ENCODE results near the gene MYB. TPM values are rescaled to one million over a fixed set of nuclear protein-coding genes. Genes with fewer than 3 reads are reported as not detected.
A peak's percentile ranks its signal among the peaks of the same experiment; 100 is the strongest.

The MYB gene
- total RNA-seq, 1 donor from 2014 or later: 57.3 TPM

DNA sequence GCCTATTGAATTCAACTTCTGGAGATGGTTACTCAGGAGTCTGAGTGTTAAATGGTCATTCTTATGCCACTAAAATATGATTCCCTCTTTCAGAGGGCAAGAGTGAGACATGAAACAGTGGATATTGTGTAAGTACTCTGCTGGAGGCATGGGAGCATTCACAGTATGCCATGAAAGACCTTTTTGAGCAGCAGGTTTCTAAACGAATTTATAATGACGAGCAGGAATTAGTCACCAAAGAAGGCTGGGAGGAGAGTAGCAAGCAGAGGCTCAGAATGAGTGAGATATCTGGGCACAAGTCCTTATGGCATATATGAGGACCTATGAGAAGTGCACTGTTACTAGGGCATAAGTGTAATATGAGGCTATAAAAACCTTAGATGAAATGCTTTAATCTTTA is 10.9 kb upstream of the MYB start:
- Mint-ChIP-seq H3K4me1 (ENCODE audit: low read depth) (peaks cover 55% of the 10 kb centered on the region), H3K27ac (peak overlapping the region; percentile 75), H3K4me3 (peak overlapping the region; percentile 38), H3K9me3 (peaks cover 3% of the 10 kb centered on the region), H3K27me3 (ENCODE audit: insufficient read depth) (no peaks in the 10 kb centered on the region), H3K36me3 (ENCODE audit: low read depth) (no peaks in the 10 kb centered on the region)
- intact Hi-C loops (cut with micrococcal nuclease): loop anchor here (1.0 kb wide), 3 partner anchors 10 to 55 kb away; no protein-coding TSS in a partner anchor
- DNase-seq (ENCODE audit: low spot score): no peak

DNA sequence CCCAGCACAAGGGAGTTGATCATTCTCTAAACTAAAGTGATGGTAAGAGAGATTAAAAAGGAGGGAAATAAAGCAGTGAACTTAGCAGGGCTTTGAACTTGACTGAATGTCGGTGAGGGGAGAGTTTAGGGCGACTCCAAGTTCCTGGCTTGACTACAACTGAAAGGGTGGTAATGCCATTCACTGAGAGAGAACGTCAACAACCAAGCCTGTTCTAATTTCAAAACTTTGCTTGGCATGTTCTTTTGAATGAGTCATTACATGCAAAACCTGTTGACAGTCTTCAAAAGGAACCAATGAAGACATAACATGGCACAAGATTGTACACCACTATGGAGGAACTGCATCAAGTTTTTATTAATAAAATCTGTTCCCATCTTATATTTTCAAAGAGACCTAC is 10.3 kb upstream of the MYB start:
- Mint-ChIP-seq H3K36me3 (ENCODE audit: low read depth) (no peaks in the 10 kb centered on the region), H3K27me3 (ENCODE audit: insufficient read depth) (no peaks in the 10 kb centered on the region), H3K27ac (peak overlapping the region; percentile 75), H3K4me1 (ENCODE audit: low read depth) (peaks cover 50% of the 10 kb centered on the region), H3K9me3 (peaks cover under 1% of the 10 kb centered on the region), H3K4me3 (peak overlapping the region; percentile 38)
- DNase-seq (ENCODE audit: low spot score): peak; percentile 16
- intact Hi-C loops (cut with micrococcal nuclease): loop anchor here (1.0 kb wide), 4 partner anchors 8 to 56 kb away; no protein-coding TSS in a partner anchor

DNA sequence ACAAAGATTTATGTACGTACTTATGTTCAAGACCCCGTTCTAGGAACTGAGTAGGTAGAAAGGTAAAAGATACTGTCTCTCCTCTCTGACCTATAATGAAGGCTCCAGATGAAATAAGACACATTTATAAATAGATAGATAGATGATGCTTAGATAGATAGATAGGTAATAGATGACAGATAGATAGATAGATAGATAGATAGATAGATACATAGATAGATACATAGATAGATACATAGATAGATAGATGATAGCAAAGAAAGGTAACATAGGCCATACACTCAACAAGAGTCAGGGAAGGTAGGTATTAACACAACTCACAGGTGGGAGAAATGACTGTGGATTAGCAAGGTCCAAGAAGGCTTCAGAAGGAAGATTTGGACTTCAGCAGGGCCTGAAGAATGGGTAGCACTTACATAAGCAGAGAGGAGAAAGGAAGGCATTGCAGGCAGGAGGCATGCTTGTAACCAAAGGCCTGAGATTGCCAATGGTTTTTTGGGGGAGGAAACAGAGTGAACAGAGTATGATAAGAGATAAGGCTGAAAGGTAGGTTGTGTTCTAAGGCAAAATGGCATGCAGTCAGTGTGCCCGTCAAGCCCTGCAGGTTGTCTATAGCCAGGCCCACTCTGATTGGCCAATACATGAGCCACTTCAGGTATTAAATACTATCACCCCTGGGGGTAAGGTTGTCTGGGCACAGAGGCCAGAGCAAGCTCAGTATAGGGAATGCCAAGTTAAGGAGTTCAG is 7.7 kb upstream of the MYB start:
- H3K9me3 Mint-ChIP-seq: no peaks in the 10 kb centered on the region
- H3K4me1 Mint-ChIP-seq (ENCODE audit: low read depth): peaks cover 49% of the 10 kb centered on the region
- H3K27ac Mint-ChIP-seq: no peak overlapping the region
- intact Hi-C loops (cut with micrococcal nuclease): no loop called here
- H3K4me3 Mint-ChIP-seq: no peak overlapping the region
- no peaks in the 10 kb centered on the region for H3K36me3 Mint-ChIP-seq (ENCODE audit: low read depth)
- DNase-seq (ENCODE audit: low spot score): no peak
- no peaks in the 10 kb centered on the region for H3K27me3 Mint-ChIP-seq (ENCODE audit: insufficient read depth)

DNA sequence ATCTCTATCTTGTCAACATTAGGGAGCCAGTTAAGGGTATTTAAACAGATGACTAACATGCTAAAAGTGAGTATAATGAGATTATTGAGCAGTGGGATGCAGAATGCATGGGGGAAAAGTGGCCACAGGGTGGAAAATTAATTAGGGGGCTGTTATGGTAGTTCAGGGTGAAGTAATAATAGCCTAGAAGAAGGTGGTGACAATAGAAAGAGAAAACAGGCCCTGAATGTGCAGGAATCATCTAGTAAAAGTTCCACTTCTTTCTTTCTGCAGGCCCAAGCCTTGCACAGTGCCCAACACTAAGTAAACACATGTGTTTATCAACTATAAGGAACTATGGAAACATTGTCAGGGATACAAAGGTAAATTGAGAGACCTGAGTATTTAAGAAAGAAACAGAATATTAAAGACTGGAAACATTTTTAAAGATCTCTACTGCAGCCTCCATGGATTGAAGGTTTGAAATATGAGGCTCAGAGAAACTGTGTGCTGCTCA is 7.1 kb upstream of the MYB start:
- no peaks in the 10 kb centered on the region for H3K9me3 Mint-ChIP-seq
- no peak overlapping the region for H3K27ac Mint-ChIP-seq
- no peaks in the 10 kb centered on the region for H3K36me3 Mint-ChIP-seq (ENCODE audit: low read depth)
- intact Hi-C loops (cut with micrococcal nuclease): no loop called here
- no peak for DNase-seq (ENCODE audit: low spot score)
- no peaks in the 10 kb centered on the region for H3K27me3 Mint-ChIP-seq (ENCODE audit: insufficient read depth)
- no peak overlapping the region for H3K4me3 Mint-ChIP-seq
- H3K4me1 Mint-ChIP-seq (ENCODE audit: low read depth): peaks cover 52% of the 10 kb centered on the region

DNA sequence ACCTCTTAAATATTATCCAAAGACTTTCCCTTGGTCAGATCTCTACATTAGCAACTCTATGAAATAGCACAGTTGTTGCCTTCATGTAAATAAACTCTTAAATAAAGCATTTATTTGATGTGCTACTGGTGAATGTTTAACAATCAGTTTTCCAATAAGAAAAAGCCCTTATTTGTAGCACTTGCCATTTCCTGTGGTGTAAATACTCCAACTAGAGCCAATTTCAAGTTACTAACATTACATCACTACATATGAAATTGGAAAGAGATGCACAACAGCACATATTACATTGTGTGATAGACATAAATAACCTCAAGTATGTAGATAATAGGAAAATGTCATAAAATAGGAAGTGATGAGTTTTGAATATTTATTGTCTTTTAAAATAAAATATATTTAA is 5.0 kb upstream of the MYB start:
- H3K4me1 Mint-ChIP-seq (ENCODE audit: low read depth): peaks cover 44% of the 10 kb centered on the region
- intact Hi-C loops (cut with micrococcal nuclease): no loop called here
- H3K27ac Mint-ChIP-seq: no peak overlapping the region
- no peak for DNase-seq (ENCODE audit: low spot score)
- no peak overlapping the region for H3K4me3 Mint-ChIP-seq
- no peaks in the 10 kb centered on the region for H3K27me3 Mint-ChIP-seq (ENCODE audit: insufficient read depth)
- H3K9me3 Mint-ChIP-seq: no peaks in the 10 kb centered on the region
- H3K36me3 Mint-ChIP-seq (ENCODE audit: low read depth): no peaks in the 10 kb centered on the region

DNA sequence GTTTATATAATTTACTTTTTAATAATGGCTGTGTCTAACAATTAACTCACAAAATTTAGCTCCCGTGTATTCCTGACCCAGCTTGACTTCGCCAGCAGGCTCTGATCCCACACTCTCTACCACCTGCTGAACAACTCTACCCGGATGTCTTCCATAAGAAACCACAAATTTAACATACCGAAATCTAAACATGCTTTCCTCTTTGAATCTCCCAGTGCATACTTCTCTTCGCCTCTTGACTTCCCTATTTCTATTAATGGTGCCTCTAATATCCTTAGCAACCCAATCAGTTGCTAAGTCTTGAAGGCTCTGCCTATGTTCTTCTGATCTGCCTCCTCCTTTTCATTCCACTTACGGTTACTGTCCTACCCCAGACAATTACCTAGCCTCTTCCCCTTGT is 4.6 kb upstream of the MYB start:
- intact Hi-C loops (cut with micrococcal nuclease): no loop called here
- Mint-ChIP-seq H3K4me1 (ENCODE audit: low read depth) (peaks cover 42% of the 10 kb centered on the region), H3K9me3 (no peaks in the 10 kb centered on the region), H3K36me3 (ENCODE audit: low read depth) (no peaks in the 10 kb centered on the region), H3K27ac (no peak overlapping the region), H3K27me3 (ENCODE audit: insufficient read depth) (no peaks in the 10 kb centered on the region), H3K4me3 (no peak overlapping the region)
- no peak for DNase-seq (ENCODE audit: low spot score)

DNA sequence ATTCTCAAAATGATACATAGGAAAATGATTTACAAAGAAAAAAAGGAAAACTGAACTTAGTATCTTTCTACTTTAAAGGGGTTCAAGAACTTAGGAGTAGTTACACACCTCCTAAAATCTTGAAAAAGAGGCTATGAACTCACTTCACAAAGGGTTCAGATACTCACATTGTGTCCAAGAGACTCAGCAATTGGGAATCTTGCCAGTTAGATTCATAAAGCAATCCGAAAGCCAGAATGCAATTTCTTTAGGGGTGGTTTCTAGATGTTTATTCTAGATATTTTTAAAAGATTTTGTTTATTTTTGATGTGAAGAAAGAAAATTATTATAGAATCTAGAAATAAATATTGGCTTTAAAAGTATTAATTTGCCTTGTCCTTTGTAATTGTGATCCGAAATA is 1.7 kb upstream of the MYB start:
- Mint-ChIP-seq H3K36me3 (ENCODE audit: low read depth) (peaks cover 4% of the 10 kb centered on the region), H3K27me3 (ENCODE audit: insufficient read depth) (no peaks in the 10 kb centered on the region), H3K4me3 (no peak overlapping the region), H3K27ac (no peak overlapping the region), H3K4me1 (ENCODE audit: low read depth) (peaks cover 36% of the 10 kb centered on the region), H3K9me3 (no peaks in the 10 kb centered on the region)
- no peak for DNase-seq (ENCODE audit: low spot score)
- intact Hi-C loops (cut with micrococcal nuclease): no loop called here

DNA sequence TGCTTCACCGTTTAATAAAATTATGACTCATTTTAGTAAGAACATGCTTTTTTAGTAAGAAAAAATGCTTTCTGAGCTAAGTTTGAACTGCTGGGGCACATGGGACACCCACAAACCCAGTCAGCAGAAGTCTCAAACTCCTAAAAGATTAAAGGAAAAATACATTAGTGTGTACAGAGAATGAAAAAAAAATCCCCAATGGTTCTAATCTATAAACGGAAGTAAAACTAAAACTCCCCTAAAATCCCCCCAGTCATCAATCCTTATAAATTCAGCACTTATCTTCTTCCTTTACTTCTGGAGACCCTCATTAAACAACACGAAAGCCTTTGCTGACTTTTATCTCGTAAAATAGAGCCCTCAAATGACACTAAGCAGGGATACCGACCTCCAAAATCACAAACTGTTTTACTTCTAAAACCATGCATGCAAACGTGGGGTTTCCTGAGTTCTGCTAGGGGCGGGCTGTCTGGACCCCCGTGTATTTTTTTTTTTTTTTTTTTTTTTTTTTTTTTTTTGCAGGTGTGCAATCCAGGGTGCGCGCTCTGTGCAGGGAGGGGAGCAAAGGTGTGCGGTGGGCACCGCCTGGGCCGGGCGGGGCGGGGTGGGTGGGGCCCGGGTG is 1.1 kb upstream of the MYB start:
- intact Hi-C loops (cut with micrococcal nuclease): loop anchor here (1.0 to 10.0 kb wide), 5 partner anchors 10 to 1075 kb away; partner anchors contain the start of gene MTFR2
- Mint-ChIP-seq H3K27ac (peak overlapping the region; percentile 94), H3K36me3 (ENCODE audit: low read depth) (peaks cover 4% of the 10 kb centered on the region), H3K27me3 (ENCODE audit: insufficient read depth) (no peaks in the 10 kb centered on the region), H3K9me3 (no peaks in the 10 kb centered on the region), H3K4me3 (peak overlapping the region; percentile 87), H3K4me1 (ENCODE audit: low read depth) (peaks cover 40% of the 10 kb centered on the region)
- no peak for DNase-seq (ENCODE audit: low spot score)

DNA sequence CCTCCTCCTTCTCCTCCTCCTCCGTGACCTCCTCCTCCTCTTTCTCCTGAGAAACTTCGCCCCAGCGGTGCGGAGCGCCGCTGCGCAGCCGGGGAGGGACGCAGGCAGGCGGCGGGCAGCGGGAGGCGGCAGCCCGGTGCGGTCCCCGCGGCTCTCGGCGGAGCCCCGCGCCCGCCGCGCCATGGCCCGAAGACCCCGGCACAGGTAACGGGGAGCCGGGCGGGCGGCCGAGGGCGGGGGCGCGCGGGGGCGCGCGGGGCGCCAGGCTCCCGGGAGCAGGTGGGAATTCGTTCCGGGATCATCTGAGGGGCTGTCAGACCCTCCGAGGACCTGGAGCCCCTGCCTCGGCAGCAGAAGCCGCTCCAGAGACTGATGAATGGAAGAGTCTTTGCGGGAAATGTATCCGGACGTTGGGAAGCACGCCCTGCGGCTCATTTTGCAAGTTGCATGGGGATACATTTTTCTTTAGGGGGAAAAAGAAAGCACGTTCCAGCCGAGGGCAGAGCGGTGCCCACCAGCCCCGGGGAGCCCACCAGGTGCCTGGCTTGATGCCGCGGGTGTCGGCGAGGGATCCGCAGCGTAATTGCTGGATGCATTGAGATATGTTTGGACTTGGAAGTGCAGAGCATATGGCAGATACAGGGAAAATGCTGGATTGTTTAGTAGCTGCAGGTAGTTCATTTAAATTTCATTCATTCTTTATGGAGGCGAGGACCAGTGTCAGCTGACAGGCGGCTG is 394 bp downstream of the MYB start:
- Mint-ChIP-seq H3K27me3 (ENCODE audit: insufficient read depth) (no peaks in the 10 kb centered on the region), H3K27ac (peak overlapping the region; percentile 95), H3K36me3 (ENCODE audit: low read depth) (peaks cover 16% of the 10 kb centered on the region), H3K4me3 (peak overlapping the region; percentile 97), H3K9me3 (no peaks in the 10 kb centered on the region), H3K4me1 (ENCODE audit: low read depth) (peaks cover 46% of the 10 kb centered on the region)
- DNase-seq (ENCODE audit: low spot score): no peak
- intact Hi-C loops (cut with micrococcal nuclease): loop anchor here (2.0 to 10.0 kb wide), 4 partner anchors 745 to 1107 kb away; partner anchors contain the start of genes BCLAF1 and MTFR2

DNA sequence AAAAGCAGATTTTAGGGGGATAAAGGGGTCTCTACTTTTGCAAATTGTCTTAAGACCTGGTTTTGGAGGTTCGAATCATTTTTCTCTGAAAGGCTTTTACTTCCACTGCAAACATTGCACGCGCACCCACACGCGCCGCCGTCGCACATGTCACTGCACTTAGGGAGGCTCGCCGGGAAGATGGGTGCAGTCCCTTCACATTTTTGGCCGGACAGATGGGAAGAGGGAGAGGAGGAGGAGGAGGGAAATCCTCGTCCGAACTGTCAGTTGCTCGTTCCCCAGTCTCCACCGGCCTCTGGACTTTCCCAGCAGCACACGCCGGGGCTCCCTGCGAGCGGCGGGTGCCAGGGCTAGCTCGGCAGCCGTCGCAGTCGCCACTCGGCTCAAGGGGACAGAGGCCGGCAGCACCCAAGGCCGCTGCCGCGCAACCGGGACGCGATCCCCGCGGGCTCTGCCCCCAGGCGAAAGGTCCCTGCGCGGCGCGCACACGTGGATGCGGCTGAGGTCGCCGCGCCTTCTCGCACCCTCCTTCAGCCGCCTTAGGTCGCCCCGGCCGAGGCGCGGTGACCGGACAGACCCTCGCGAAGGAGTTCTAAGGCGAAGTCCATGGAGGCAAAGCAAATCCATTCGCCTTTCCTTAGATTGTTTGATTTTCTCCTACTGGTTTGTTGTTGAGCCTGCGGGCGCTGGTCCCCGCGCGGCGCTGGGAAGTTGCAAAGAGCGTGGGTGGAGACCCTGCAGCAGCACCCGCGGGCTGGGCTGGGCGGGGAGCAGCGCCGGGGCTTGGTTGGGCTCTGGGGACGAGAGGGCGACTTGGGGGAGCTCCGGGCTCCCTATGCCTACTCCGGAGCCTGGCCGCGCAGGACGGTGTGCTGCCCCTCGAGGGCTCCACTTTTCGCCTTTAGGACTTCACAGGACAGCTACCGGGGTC is 1.2 kb downstream of the MYB start:
- Mint-ChIP-seq H3K4me3 (peak overlapping the region; percentile 97), H3K27me3 (ENCODE audit: insufficient read depth) (no peaks in the 10 kb centered on the region), H3K27ac (peak overlapping the region; percentile 95), H3K9me3 (no peaks in the 10 kb centered on the region), H3K4me1 (ENCODE audit: low read depth) (peaks cover 41% of the 10 kb centered on the region), H3K36me3 (ENCODE audit: low read depth) (peaks cover 20% of the 10 kb centered on the region)
- peak; percentile 17 for DNase-seq (ENCODE audit: low spot score)
- intact Hi-C loops (cut with micrococcal nuclease): loop anchor here (1.0 to 10.0 kb wide), 13 partner anchors 14 to 1106 kb away; partner anchors contain the start of genes BCLAF1, HBS1L and MTFR2

DNA sequence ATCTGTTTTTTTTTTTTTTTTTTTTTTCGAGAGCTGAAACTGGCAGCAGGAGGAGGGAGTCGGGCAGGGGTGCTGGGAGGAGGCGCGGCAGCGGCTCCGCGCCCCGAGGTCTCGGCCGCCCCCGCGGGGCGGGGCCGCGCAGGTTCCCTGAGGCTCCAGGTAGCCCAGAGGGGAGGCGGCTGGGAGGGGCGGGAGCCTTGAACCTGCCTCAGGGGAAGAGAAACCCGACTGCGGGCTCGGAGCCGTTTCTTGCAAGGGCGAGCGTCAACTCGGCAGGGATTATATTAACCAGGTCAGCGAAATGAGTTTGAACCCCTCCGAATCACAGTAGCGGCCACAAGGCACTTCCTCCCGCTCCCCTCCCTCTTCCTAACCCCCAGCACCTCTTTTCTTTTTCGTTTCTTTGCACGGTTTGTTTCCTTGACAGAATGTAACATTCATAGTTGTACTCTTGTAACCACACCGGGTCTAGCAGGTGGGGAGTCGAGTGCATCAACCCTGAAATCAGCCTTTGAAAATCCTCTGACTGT is 2.0 kb downstream of the MYB start:
- peak; percentile 72 for DNase-seq (ENCODE audit: low spot score)
- Mint-ChIP-seq H3K4me1 (ENCODE audit: low read depth) (peaks cover 46% of the 10 kb centered on the region), H3K27ac (peak overlapping the region; percentile 95), H3K36me3 (ENCODE audit: low read depth) (peaks cover 22% of the 10 kb centered on the region), H3K9me3 (no peaks in the 10 kb centered on the region), H3K4me3 (peak overlapping the region; percentile 97), H3K27me3 (ENCODE audit: insufficient read depth) (no peaks in the 10 kb centered on the region)
- intact Hi-C loops (cut with micrococcal nuclease): loop anchor here (1.0 to 10.0 kb wide), 13 partner anchors 13 to 1106 kb away; partner anchors contain the start of genes BCLAF1, HBS1L and MTFR2

Measured in activated T-helper 1 cell treated with anti-CD3 and anti-CD28 coated beads, Interleukin-12 subunit alpha, Interleukin-12 subunit beta, Interleukin-2, Interleukin-4 antibody, amounts not matched to agents 30 ng/mL and 10 ng/mL and 1 ng/mL, durations not matched to agents 14 hours and 24 hours and 36 hours (primary cell).